Effector memory CD8-positive, alpha-beta T cell (primary cell): Measurements from ENCODE around the gene GPRIN2.
"Not testable (repeated sequence)": the region's sequence is repeated elsewhere in the genome, so short reads cannot be mapped to it uniquely, and the experiment has no call there.

Experiments
- ATAC-seq: fragments of 150-1000 bp; cut with Tn5 transposase; replicated peaks from 2 replicates; pipeline ENCODE4 v1.10.0; 2021; ENCODE audit warnings: mild to moderate bottlenecking, moderate library complexity
- DNase-seq, 3 experiments: peaks; one replicate each; pipeline ENCODE4 v3.0.0; 2021
- H3K27ac Mint-ChIP-seq, 2 donors: one replicate each; pipeline ENCODE4 v1.8.0; 2022; ENCODE audit warnings: mild to moderate bottlenecking in 2 of 2, mixed read lengths in 2 of 2, moderate library complexity in 2 of 2
- H3K27me3 Mint-ChIP-seq, 2 donors: one replicate each; pipeline ENCODE4 v1.8.0; 2022; ENCODE audit warnings: mixed read lengths in 2 of 2
- H3K36me3 Mint-ChIP-seq: one replicate; pipeline ENCODE4 v1.8.0; 2022; ENCODE audit warnings: mild to moderate bottlenecking, moderate library complexity, mixed read lengths; ENCODE audit not compliant: insufficient read depth
- H3K4me1 Mint-ChIP-seq, 2 donors: one replicate each; pipeline ENCODE4 v1.8.0; 2022; ENCODE audit warnings: low read depth in 2 of 2, mixed read lengths in 2 of 2
- H3K4me3 Mint-ChIP-seq, 2 donors: one replicate each; pipeline ENCODE4 v1.8.0; 2022; ENCODE audit warnings: mild to moderate bottlenecking in 2 of 2, mixed read lengths in 2 of 2, moderate library complexity in 2 of 2
- H3K9me3 Mint-ChIP-seq, 2 donors: one replicate each; pipeline ENCODE4 v1.8.0; 2022; ENCODE audit warnings: mixed read lengths in 2 of 2

GPRIN2 gene

DNA sequence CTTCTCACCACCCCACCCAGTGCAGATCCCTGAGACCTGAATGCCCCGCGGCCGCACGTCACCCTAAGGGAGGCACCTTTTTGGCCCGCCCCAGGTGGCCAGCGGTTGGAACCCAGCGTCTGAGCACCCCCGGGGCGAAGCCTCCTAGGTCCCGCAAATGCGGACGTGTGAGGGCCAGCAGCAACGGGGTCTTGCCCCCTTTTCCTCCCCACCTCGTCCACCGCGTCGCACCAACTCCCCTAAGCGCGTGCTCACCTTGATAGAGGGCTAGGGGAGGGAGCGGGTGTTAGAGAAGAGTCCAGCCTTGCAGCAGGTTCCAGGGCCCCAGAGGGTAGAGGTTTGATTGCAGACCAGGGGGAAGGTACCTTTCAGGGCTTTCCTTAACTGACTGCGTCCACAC, 22.9 kb upstream of the GPRIN2 start:
- H3K4me1 Mint-ChIP-seq, H3K4me3 Mint-ChIP-seq, H3K36me3 Mint-ChIP-seq, H3K27me3 Mint-ChIP-seq, H3K27ac Mint-ChIP-seq, DNase-seq, ATAC-seq, H3K9me3 Mint-ChIP-seq: not testable (repeated sequence)

DNA sequence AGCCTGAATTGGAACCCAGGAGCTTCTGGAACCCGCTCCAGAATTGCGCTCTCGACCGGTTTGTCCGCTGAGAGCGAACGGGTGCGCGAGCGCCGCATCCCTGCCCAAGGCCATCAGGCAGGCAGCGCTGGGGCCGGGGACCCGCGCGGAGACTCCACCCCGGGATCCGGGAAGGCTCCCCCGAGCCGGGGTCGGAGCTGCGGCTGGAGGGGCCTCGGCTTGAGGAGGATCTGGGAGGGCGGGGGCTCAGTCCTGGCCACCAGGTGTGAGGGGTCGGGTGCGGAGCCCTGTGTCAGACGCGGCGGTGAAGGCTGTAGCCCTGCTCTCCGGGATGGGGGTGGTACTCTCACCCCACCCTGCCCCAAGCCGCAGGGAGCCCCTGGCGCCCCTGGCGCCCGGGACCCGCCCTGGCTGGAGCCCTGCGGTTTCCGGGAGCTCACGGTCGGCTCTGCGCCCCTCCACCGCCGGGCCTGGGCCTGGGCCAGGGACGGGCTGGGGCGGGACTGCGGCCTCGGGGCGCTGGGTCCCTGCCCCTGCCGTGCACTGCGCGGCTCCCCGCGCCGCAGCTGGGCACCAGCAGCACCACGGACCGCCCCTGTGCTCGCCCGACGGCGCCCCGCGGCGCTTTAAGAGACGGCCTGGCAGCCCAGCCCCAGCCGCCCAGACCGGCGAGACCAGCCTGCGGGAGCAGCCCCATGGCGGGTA, 22.2 kb upstream of the GPRIN2 start, which contains the start of gene SYT15:
TSS of gene SYT15 (plus strand) at position 655 of the 705 bp plus-strand sequence. CDS start at position 696, 41 bp downstream.
- not testable (repeated sequence) for H3K9me3 Mint-ChIP-seq, H3K36me3 Mint-ChIP-seq, DNase-seq, ATAC-seq, H3K27ac Mint-ChIP-seq, H3K4me3 Mint-ChIP-seq, H3K27me3 Mint-ChIP-seq, H3K4me1 Mint-ChIP-seq

DNA sequence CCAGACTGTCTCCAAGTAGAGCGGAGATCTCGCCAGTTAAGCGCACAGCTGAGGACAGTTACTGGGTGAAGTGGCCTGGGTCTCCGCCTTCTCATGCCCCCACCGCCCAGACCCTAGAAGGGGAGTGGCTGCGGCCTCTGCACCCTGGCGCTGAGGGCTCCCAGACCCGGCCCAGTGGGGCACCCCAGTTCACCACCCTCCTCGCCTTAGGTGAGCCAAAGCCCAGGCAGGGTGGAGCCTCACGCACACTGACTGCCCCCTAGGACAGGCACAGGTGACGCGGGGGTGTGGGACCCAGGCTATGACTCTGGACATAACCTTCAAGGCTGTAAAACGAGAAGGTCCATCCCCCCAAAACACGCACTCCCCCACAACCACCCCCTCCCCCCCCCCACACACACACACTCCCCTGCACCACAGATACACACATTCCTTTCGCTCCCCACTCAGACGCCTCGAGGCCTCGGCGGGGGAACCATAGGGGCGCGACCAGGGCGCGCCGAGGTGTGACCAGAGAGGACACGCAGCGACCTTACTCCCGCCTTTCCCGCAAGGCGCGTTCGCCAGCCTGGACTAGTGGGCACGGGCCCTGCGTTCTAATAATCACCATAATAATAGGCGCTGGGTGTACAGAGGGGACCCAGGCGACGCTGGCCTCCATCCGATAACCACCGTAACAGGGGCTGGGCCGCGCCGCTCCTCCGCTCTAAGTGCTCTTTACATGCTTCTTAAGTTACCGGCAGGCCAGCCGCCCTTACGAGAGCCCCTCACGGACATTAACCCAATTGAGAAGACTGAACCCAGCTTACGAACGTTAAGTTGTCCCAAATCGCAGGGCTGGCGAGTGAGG, 21.4 kb upstream of the GPRIN2 start:
- not testable (repeated sequence) for H3K4me1 Mint-ChIP-seq, H3K4me3 Mint-ChIP-seq, ATAC-seq, H3K27me3 Mint-ChIP-seq, H3K9me3 Mint-ChIP-seq, DNase-seq, H3K27ac Mint-ChIP-seq, H3K36me3 Mint-ChIP-seq

DNA sequence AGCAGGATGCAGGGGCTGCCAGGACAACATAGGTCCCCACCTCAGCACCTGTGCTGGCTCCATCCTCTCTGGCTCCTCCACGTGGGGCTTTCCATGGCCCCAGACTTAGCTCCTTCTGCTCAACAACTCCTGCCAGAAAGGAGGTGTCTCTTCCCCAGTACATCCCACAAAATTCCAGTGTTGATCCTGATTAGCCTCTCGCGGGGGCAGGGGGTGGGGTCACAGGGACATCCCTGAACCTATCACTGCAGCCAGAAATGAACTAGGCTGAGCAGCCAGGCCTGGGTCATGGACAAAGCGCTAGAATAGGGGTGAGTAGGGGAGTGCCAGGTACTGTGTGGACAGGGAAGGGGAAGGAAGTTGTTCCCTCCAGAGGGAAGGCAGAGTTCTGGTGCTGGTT, 17.4 kb upstream of the GPRIN2 start:
- not testable (repeated sequence) for H3K4me1 Mint-ChIP-seq, H3K27ac Mint-ChIP-seq, H3K27me3 Mint-ChIP-seq, H3K36me3 Mint-ChIP-seq, ATAC-seq, DNase-seq, H3K9me3 Mint-ChIP-seq, H3K4me3 Mint-ChIP-seq

DNA sequence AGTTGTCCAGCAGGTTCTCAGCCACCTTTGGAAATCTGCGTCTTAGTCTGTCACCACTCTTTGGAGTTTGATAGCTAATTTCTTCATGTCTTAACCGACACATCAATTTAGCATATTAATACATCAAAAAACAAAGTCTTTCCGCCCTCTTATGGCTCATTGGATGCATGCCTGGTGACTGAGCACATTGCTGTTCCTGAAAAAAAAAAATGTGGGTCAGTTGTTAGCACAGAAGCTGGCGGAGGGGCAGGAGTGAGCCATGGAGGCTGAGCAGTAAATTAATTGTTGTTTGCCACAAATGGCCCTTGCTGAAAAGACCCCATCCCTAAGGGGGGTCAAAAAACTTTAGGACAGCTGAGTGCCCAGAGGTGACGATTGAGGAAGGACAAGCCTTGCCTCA, 16.9 kb upstream of the GPRIN2 start:
- H3K4me1 Mint-ChIP-seq: not testable (repeated sequence)

DNA sequence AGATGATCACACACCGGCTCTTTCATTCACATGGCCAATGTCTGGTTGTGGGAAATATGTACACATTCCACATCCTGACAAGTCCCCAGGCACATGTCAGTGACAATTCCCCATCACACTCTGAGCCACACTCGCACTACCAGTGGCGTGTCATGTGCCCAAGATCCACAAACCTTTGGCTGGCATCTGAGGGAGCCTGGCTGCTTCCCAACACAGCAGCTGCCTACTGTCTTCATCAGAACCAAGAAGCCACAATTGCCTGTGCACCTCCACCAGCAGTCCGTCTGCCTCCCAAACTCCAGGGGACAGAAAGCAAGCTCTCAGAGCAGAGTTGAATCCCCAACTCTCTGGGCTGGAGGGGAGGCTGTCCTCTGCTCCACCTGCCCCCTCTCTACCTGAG, 16.3 kb upstream of the GPRIN2 start:
- not testable (repeated sequence) for H3K4me1 Mint-ChIP-seq, ATAC-seq, H3K36me3 Mint-ChIP-seq, H3K27ac Mint-ChIP-seq, H3K27me3 Mint-ChIP-seq, DNase-seq, H3K4me3 Mint-ChIP-seq, H3K9me3 Mint-ChIP-seq

More for the DNA sequence above, 16.9 kb upstream of the GPRIN2 start:
- not testable (repeated sequence) for H3K27ac Mint-ChIP-seq, ATAC-seq, H3K36me3 Mint-ChIP-seq, DNase-seq, H3K4me3 Mint-ChIP-seq, H3K9me3 Mint-ChIP-seq, H3K27me3 Mint-ChIP-seq

DNA sequence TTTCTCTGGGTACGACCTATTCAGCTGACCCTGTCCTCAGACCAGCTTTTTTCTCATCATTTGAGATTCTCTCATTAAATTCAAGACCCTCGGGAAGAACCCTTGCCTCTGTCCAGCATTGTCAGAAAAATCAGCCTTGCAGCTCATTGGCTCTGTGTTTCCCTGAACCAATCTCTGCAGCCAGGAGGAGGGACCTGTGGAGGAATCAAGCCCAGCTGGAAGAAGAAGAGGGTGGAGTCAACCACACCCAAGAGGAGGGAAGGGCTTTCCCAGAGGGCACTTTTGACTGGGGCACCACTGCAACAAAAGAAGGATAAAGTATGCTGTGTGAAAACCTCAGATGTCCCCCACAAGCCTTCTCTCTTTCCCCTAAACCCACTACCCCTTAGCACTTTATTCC, 14.2 kb upstream of the GPRIN2 start:
- not testable (repeated sequence) for DNase-seq, H3K4me1 Mint-ChIP-seq, H3K4me3 Mint-ChIP-seq, H3K27ac Mint-ChIP-seq, H3K9me3 Mint-ChIP-seq, H3K27me3 Mint-ChIP-seq, H3K36me3 Mint-ChIP-seq, ATAC-seq

DNA sequence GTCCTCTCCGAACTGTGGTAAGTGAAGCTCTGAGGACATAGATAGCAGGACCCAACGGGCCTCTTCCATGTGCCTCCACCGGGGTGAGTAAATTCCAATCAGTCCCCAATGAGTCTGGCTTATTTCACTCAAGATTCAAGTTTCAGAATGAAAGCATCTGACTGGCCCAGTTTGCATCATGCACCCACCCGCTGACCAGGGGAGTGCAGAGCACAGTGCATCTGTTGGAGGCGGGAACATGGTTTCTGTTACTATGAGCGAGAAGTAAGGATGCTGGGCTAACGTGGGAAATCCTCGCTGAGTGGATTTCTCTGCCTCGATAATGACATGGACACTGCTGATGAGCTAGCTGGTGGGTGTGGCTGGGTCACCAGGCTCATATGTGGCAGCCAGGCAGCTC, 10.7 kb upstream of the GPRIN2 start:
- not testable (repeated sequence) for H3K36me3 Mint-ChIP-seq, H3K27me3 Mint-ChIP-seq, H3K4me1 Mint-ChIP-seq, DNase-seq, ATAC-seq, H3K27ac Mint-ChIP-seq, H3K9me3 Mint-ChIP-seq, H3K4me3 Mint-ChIP-seq

DNA sequence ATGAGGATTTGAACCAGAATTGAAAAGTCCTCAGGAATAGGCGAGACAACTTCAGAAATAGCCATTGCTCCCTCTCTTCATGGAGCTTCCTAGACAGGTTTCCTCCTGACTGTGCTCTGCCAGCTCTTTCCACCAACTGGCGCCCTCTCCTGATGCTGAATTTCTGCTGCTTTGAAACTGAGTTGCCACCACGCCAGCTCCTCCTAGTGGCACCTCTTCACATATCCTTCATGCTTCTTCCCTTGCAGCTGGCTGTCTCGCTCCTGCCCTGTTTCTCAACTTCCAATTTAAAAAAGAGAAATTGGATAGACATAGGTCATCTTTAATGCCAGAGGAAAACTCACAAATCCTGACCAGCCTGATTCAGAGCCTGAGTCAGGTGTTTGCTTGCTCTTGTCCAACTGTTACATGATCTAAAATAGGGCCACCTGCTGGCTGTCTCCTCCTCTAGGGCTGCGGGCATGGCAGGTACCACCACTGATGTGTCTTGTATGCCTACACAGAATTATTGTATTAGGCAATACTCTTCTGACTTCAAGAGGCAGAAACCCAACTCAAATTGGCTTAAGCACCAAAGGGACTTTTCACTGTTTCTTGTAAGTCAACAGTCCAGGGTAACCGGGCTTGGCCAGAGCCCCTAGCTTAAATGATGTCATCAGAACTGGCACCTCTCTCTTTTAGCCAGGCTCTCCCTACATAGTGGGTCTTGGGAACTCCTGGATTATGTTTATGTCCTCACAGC, 9.3 kb upstream of the GPRIN2 start:
- DNase-seq (peak in 1 of 3 experiments; percentile 24), ATAC-seq (peak; percentile 69)
- H3K36me3 Mint-ChIP-seq, H3K27ac Mint-ChIP-seq, H3K4me1 Mint-ChIP-seq, H3K4me3 Mint-ChIP-seq, H3K27me3 Mint-ChIP-seq, H3K9me3 Mint-ChIP-seq: not testable (repeated sequence)

DNA sequence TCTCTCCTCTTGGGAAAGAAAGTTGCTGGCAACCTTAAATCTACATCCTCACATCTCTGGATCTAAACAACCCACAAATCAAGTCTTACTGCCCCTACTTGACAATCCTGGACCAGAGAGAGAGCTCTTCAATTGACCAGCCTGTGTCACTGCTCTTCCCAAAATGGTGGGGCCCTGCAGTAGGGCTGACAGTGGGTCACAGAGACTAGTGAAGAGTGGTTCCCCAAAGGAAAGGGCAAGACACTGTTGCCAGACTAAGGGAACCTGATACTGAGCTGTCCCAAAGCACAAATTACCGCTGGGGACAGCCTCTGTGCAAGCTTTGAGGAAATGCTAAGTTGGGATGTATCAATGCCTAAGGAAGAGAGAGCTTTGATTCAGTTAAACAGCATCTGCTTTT, 4.5 kb upstream of the GPRIN2 start:
- peaks cover 3 to 5% of the 10 kb centered on the region in 2 donors for H3K4me1 Mint-ChIP-seq
- H3K36me3 Mint-ChIP-seq: no peaks in the 10 kb centered on the region
- ATAC-seq: no peak
- H3K4me3 Mint-ChIP-seq: no peak overlapping the region
- H3K9me3 Mint-ChIP-seq: no peaks in the 10 kb centered on the region
- H3K27me3 Mint-ChIP-seq: no peaks in the 10 kb centered on the region
- DNase-seq: no peak
- H3K27ac Mint-ChIP-seq: no peak overlapping the region

DNA sequence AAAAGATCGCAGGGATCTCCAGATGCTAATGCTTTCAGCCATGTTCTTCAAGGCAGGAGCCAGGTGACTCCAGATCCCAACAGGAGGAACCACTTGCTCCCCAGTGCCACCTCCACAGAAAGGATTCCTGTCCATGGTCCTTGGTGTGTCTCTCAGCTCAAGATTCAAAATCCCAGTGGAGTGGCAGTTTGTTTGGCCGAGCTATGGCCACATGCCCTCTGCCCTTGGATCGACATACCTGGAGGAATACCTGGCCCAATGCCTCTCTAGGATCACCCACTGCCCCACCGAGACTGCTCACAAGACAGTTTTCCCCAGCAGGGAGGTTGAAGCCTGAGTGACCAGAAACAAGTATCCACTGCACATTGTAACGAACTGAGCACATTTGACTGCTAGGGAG, 3.9 kb upstream of the GPRIN2 start:
- H3K27ac Mint-ChIP-seq: no peak overlapping the region
- H3K4me3 Mint-ChIP-seq: no peak overlapping the region
- H3K4me1 Mint-ChIP-seq: peaks cover 3 to 8% of the 10 kb centered on the region in 2 donors
- DNase-seq (no peak), ATAC-seq (no peak)
- H3K9me3 Mint-ChIP-seq: no peaks in the 10 kb centered on the region
- H3K36me3 Mint-ChIP-seq: no peaks in the 10 kb centered on the region
- H3K27me3 Mint-ChIP-seq: no peaks in the 10 kb centered on the region

DNA sequence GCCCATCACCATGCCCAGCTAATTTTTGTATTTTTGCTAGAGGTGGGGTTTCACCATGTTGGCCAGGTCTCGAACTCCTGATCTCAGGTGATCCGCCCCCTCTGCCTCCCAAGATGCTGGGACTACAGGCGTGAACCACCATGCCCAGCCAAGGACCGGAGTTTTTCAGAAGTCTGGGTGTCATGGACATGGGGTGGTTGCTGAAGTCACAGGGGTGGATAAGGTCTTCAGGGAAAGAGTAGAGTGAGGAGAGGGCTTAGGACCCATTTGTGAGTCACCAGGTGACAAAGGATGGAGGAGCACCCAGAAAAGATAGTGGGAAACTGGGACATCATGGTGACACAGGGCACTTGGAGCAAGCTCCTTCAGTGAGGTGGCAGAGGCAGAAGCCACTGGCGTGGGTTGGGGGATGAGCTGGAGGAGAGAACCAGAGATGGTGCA, 2.8 kb upstream of the GPRIN2 start:
- Mint-ChIP-seq H3K4me3 (no peak overlapping the region), H3K9me3 (no peaks in the 10 kb centered on the region), H3K4me1 (peaks cover 3 to 8% of the 10 kb centered on the region in 2 donors), H3K27ac (no peak overlapping the region), H3K27me3 (no peaks in the 10 kb centered on the region), H3K36me3 (no peaks in the 10 kb centered on the region)
- DNase-seq: peak in 2 of 3 experiments; percentile 0
- no peak for ATAC-seq

DNA sequence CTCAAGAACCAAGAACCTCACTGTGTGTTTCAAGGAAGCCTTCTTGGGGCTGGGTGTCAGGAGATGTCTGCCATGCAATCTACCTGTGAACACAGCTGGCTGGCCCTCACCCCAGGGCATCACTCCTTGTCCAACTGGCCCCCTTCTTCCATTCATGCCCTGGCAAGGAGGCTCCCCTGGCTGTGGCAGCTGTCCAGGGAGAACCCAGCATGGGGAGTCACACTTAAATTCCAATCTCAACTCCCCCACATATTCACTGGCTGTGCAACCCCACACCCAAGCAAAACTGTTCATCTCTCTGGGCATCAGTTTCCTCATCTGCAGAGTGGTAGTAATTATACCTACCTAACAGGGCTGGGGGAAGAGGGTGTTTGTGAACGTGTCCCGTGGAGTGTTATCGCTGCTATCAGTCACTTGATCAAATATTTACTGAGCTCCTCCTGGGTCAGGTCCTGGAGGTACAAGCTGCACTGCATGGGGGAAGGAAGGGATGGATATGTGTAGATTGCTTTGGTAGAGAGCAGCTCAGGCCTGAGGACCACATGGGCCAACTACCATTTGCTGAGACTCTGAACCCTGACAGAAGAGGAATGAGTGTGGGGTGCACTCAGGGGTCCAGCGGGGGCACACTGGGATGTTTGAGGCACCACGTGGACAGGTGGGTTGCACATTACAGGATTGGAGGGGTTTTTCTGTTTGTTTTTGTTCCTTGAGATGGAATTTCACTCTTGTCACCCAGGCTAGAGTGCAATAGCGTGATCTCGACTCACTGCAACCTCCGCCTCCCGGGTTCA, 2.1 kb upstream of the GPRIN2 start:
- peak in 2 of 3 experiments; percentile 0 for DNase-seq
- H3K4me3 Mint-ChIP-seq: no peak overlapping the region

More for the DNA sequence above, 2.1 kb upstream of the GPRIN2 start:
- Mint-ChIP-seq H3K27me3 (no peaks in the 10 kb centered on the region), H3K36me3 (no peaks in the 10 kb centered on the region), H3K27ac (no peak overlapping the region), H3K4me1 (peaks cover 3 to 8% of the 10 kb centered on the region in 2 donors), H3K9me3 (no peaks in the 10 kb centered on the region)
- ATAC-seq: no peak
